MCF 10A (cell line): Measurements from ENCODE around the gene THSD7B. TPM values are rescaled to one million over a fixed set of nuclear protein-coding genes. Genes with fewer than 3 reads are reported as not detected.

Experiments used
- BruUV-seq: library from RNA; stranded (reverse); fragments of 400-500 nt; replicated peaks from 2 replicates; lab custom pipeline; 2021; lab: Mats Ljungman, UMichigan
- CTCF ChIA-PET: fragments of 300-600 bp; sonication (Branson Sonifier 250); formaldehyde crosslinking; extraction: SDS; loops from one replicate; lab custom pipeline; 2021; ENCODE audit warnings: antibody characterized with exemption, inconsistent platforms; lab: Yijun Ruan, JAX
- POLR2A ChIA-PET: fragments of 300-600, 350-650 bp; sonication (Branson Sonifier 250); formaldehyde crosslinking; extraction: SDS; loops from one replicate; lab custom pipeline; 2020; ENCODE audit warnings: antibody characterized with exemption, inconsistent platforms; lab: Yijun Ruan, JAX
- DNase-seq: peaks from one replicate; pipeline ENCODE4 v3.0.0-alpha.2; 2018; ENCODE audit not compliant: unreplicated experiment
- H3K27ac Mint-ChIP-seq: one replicate; pipeline ENCODE4 v1.8.0; 2022; ENCODE audit warnings: mild to moderate bottlenecking, low read depth, mixed read lengths; ENCODE audit not compliant: unreplicated experiment
- H3K27me3 Mint-ChIP-seq: one replicate; pipeline ENCODE4 v1.8.0; 2022; ENCODE audit warnings: mixed read lengths; ENCODE audit not compliant: insufficient read depth, unreplicated experiment
- H3K36me3 Mint-ChIP-seq: one replicate; pipeline ENCODE4 v1.8.0; 2022; ENCODE audit warnings: mild to moderate bottlenecking, moderate library complexity, mixed read lengths; ENCODE audit not compliant: insufficient read depth, unreplicated experiment
- H3K4me1 Mint-ChIP-seq: one replicate; pipeline ENCODE4 v1.8.0; 2022; ENCODE audit warnings: mixed read lengths; ENCODE audit not compliant: insufficient read depth, unreplicated experiment
- H3K4me3 Mint-ChIP-seq: one replicate; pipeline ENCODE4 v1.8.0; 2022; ENCODE audit warnings: mild to moderate bottlenecking, moderate library complexity, mixed read lengths; ENCODE audit not compliant: unreplicated experiment
- H3K9me3 Mint-ChIP-seq: one replicate; pipeline ENCODE4 v1.8.0; 2022; ENCODE audit warnings: mixed read lengths; ENCODE audit not compliant: unreplicated experiment
- CTCF ChIP-seq: fragments of 200-600 bp; IDR thresholded peaks from one replicate; pipeline ENCODE4 v1.8.0; 2022; ENCODE audit warnings: antibody characterized with exemption, mild to moderate bottlenecking; ENCODE audit not compliant: unreplicated experiment
- intact Hi-C: fragments of 100-400 bp; cut with micrococcal nuclease; formaldehyde crosslinking; loops from 2 replicates; pipeline ENCODE4 v1.14.1; 2022
- total RNA-seq: library from RNA; stranded (reverse); gene quantifications from 2 replicates; pipeline ENCODE4 v1.2.3, GENCODE V29; 2022

Gene THSD7B
- total RNA-seq, 1 experiment from 2014 or later = not detected

- no peak overlapping the region for H3K4me3 Mint-ChIP-seq
- TF ChIP-seq CTCF = no peak
- H3K36me3 Mint-ChIP-seq = no peaks in the 10 kb centered on the region
- intact Hi-C loops = no loop called here
- CTCF ChIA-PET = interaction anchor here (0.6 to 1.2 kb wide), 3 partner anchors 185 to 455 kb away, joined by 3 to 5 read pairs (median 3); no protein-coding TSS in a partner anchor
- no peaks in the 10 kb centered on the region for H3K9me3 Mint-ChIP-seq
- H3K27me3 Mint-ChIP-seq = no peaks in the 10 kb centered on the region
- POLR2A ChIA-PET = no interaction called here
- no peaks in the 10 kb centered on the region for H3K4me1 Mint-ChIP-seq
- no peak for DNase-seq
- no peak overlapping the region for H3K27ac Mint-ChIP-seq
- BruUV-seq = no TSS peak
Observed at GRCh38 chr2:137387044-137387443, 621.7 kb downstream of the THSD7B start.

- intact Hi-C loops = no loop called here
- POLR2A ChIA-PET = no interaction called here
- BruUV-seq = no TSS peak
- no peak overlapping the region for H3K4me3 Mint-ChIP-seq
- no peaks in the 10 kb centered on the region for H3K36me3 Mint-ChIP-seq
- no peaks in the 10 kb centered on the region for H3K4me1 Mint-ChIP-seq
- CTCF ChIA-PET = no interaction called here
- peaks cover 9% of the 10 kb centered on the region for H3K9me3 Mint-ChIP-seq
- no peak overlapping the region for H3K27ac Mint-ChIP-seq
- no peak for DNase-seq
- H3K27me3 Mint-ChIP-seq = no peaks in the 10 kb centered on the region
- TF ChIP-seq CTCF = no peak
Observed at GRCh38 chr2:137405496-137405895, 640.2 kb downstream of the THSD7B start.

GRCh38 chr2:137411585-137411984, 646.2 kb downstream of the THSD7B start:
- Mint-ChIP-seq H3K27me3 (no peaks in the 10 kb centered on the region), H3K9me3 (peaks cover 9% of the 10 kb centered on the region), H3K36me3 (no peaks in the 10 kb centered on the region), H3K4me3 (no peak overlapping the region), H3K27ac (no peak overlapping the region), H3K4me1 (peaks cover 9% of the 10 kb centered on the region)
- ChIA-PET CTCF (no interaction called here), POLR2A (no interaction called here)
- no peak for DNase-seq
- TF ChIP-seq CTCF = no peak
- intact Hi-C loops = no loop called here
- no TSS peak for BruUV-seq

GRCh38 chr2:137420744-137421143, 655.4 kb downstream of the THSD7B start:
- peaks cover 30% of the 10 kb centered on the region for H3K4me1 Mint-ChIP-seq
- intact Hi-C loops = no loop called here
- POLR2A ChIA-PET = no interaction called here
- H3K27ac Mint-ChIP-seq = no peak overlapping the region
- no peak overlapping the region for H3K4me3 Mint-ChIP-seq
- no peaks in the 10 kb centered on the region for H3K36me3 Mint-ChIP-seq
- CTCF ChIA-PET = interaction anchor here (0.6 kb wide), 1 partner anchor 22 kb away, joined by 4 read pairs; no protein-coding TSS in a partner anchor
- peak; percentile 16 for DNase-seq
- H3K9me3 Mint-ChIP-seq = peaks cover 7% of the 10 kb centered on the region
- no peak for TF ChIP-seq CTCF
- no TSS peak for BruUV-seq
- H3K27me3 Mint-ChIP-seq = no peaks in the 10 kb centered on the region
